Spleen (tissue), 11 donors: ENCODE measurements around the gene SMIM11. TPM values are rescaled to one million over a fixed set of nuclear protein-coding genes. Genes with fewer than 3 reads are reported as not detected.
"Not testable (repeated sequence)": the region's sequence is repeated elsewhere in the genome, so short reads cannot be mapped to it uniquely, and the experiment has no call there.

ENCODE experiments used
- DNase-seq: peaks from one replicate; pipeline ENCODE4 v3.0.0-alpha.2; 2020
- H3K27ac ChIP-seq, 8 donors: fragments of 200-600 bp; sonication (generic) in 7 of 8; 1 replicate in 4 of 8; 2 replicates in 4 of 8; pipeline versions ENCODE4 v1.5.0 to v1.8.0; 2016 to 2021; ENCODE audit warnings: inconsistent platforms in 4 of 8, mild to moderate bottlenecking in 4 of 8, moderate library complexity in 1 of 8
- H3K27me3 ChIP-seq, 7 donors: fragments of 200-600 bp; sonication (generic) in 6 of 7; replicated peaks in 1 of 7; 1 replicate in 4 of 7; 2 replicates in 3 of 7; pipeline versions ENCODE4 v1.5.0 to v1.8.0; 2016 to 2021; ENCODE audit warnings: inconsistent platforms in 3 of 7, mild to moderate bottlenecking in 1 of 7
- H3K36me3 ChIP-seq, 6 donors: fragments of 200-600 bp; sonication (generic) in 5 of 6; 1 replicate in 4 of 6; 2 replicates in 2 of 6; pipeline versions ENCODE4 v1.5.0 to v1.8.0; 2016 to 2021; ENCODE audit warnings: inconsistent platforms in 2 of 6
- H3K4me1 ChIP-seq, 6 donors: fragments of 200-600 bp; sonication (generic) in 5 of 6; 1 replicate in 3 of 6; 2 replicates in 3 of 6; pipeline versions ENCODE4 v1.5.0 to v1.8.0; 2016 to 2021; ENCODE audit warnings: inconsistent platforms in 3 of 6
- H3K4me3 ChIP-seq, 8 donors: fragments of 200-600 bp; sonication (generic) in 7 of 8; 1 replicate in 4 of 8; 2 replicates in 4 of 8; pipeline versions ENCODE4 v1.5.0 to v1.8.0; 2016 to 2021; ENCODE audit warnings: inconsistent platforms in 4 of 8, mild to moderate bottlenecking in 4 of 8, moderate library complexity in 2 of 8
- H3K9me3 ChIP-seq, 8 donors: fragments of 200-600 bp; sonication (generic) in 7 of 8; 1 replicate in 4 of 8; 2 replicates in 4 of 8; pipeline versions ENCODE4 v1.5.0 to v1.8.0; 2016 to 2021; ENCODE audit warnings: inconsistent platforms in 4 of 8
- WGBS, 5 donors: extraction: QIAGEN DNeasy Blood & Tissue Kit in 3 of 5; methylation state at CpG; one replicate each; pipeline versions ENCODE4 v1.1.5 to v1.1.7; 2013 to 2018; 5-methylcytosine and 5-hydroxymethylcytosine counted together
- intact Hi-C: fragments of 100-400 bp; cut with DNase I; formaldehyde crosslinking; loops from one replicate; pipeline ENCODE4 v1.15.0; 2023; ENCODE audit warnings: low total_unique reads
- polyA plus RNA-seq, 3 donors: library from polyadenylated mRNA; stranded (reverse); fragments of 200-250 nt; gene quantifications; one replicate each; pipeline ENCODE4 v1.2.1, GENCODE V29; 2013
- total RNA-seq, 7 donors: library from RNA; depleted of rRNA in 3 of 7; stranded (reverse); fragments of >200 nt in 3 of 7; fragmentation: NEBNext Ultra II Directional in 4 of 7; extraction: Animal tissue kit (Norgen Biotek cat#: 25700) in 4 of 7; gene quantifications; one replicate each; pipeline versions ENCODE4 v1.1.0 to v1.2.1, GENCODE V29; 2016 to 2021
- donor health status: healthy with polysubstance abuse.
- donor health status: DM: no; HTN: no; CAD: no; lungs with moderate emphysema.
- donor health status: DM: no; HTN: no; CAD: no.
- donor health status: Bipolar disorder and iron deficiency.
- donor health status: healthy.
- donor health status: DM: no; HTN: no; CAD: no.
- donor health status: DM: yes; HTN: yes; CAD: no.

The SMIM11 gene
- total and polyA plus RNA-seq, 10 donors: 3.7 to 18.9 (median 8.0) TPM

GRCh38 chr21:34406102-34406501, 30.8 kb downstream of the SMIM11 start:
- H3K9me3 ChIP-seq, H3K27me3 ChIP-seq, intact Hi-C loops, DNase-seq, H3K36me3 ChIP-seq, H3K4me1 ChIP-seq, H3K27ac ChIP-seq, H3K4me3 ChIP-seq: not testable (repeated sequence)
- no CpG with 5 or more reads among the region's 6 CpGs for WGBS, 5 donors

DNA sequence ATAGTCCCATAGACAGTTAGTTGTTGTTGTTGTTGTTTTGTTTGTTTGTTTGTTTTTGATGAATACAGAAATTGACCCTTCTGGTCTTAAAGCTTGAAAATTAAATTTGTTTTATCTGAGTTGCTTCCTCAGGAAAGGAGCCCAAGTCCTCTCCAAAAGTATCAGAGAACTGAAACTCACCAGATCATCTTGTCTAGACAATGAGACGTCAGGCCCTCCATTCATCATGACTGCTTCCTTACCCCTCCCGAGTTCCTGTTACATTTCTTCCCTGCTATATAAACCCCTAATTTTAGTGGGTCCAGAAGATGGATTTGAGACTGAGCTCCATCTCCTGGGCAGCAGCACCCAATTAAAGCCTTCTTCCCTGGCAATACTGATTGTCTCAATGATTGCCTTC, 31.4 kb downstream of the SMIM11 start:
- H3K27ac ChIP-seq, H3K27me3 ChIP-seq, H3K36me3 ChIP-seq, H3K9me3 ChIP-seq, intact Hi-C loops, H3K4me1 ChIP-seq, DNase-seq, H3K4me3 ChIP-seq: not testable (repeated sequence)
- WGBS, 5 donors: no CpG with 5 or more reads among the region's 2 CpGs

- H3K4me3 ChIP-seq: not testable (repeated sequence)
- no CpG with 5 or more reads among the region's 9 CpGs for WGBS, 5 donors
Observed at GRCh38 chr21:34407294-34407693, 32.0 kb downstream of the SMIM11 start.

DNA sequence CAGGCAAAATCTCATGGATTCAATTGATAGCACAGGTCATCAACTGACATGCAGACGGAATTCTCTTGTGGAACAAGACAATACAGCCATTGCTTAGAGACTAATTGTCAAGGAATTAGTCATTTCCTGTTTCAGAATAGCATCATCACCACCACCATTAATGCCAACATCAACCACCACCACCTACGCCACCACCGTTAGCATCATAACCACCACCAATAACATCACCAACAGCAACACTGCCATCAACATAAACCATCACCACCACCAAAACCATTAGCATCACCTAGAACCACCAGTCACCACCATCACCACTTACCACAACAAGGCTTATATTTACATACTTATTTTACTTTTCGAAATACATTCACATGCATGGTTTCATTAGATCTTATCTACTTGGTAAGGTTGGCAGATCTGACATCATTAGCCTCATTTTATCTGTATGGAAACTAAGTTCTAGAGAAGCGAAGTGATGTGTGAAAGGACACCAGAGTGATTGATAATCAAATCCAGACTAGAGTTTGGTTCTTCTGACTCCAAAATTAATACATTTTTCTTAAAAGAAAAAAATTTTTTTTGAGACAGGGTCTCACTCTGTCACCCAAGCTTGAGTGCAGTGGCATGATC, 42.3 kb downstream of the SMIM11 start:
- H3K36me3 ChIP-seq, intact Hi-C loops, H3K27me3 ChIP-seq, DNase-seq, H3K4me1 ChIP-seq, H3K27ac ChIP-seq, H3K4me3 ChIP-seq, H3K9me3 ChIP-seq: not testable (repeated sequence)
- no CpG with 5 or more reads among the region's 5 CpGs for WGBS, 5 donors

More at GRCh38 chr21:34407294-34407693, 32.0 kb downstream of the SMIM11 start:
- H3K27me3 ChIP-seq, H3K9me3 ChIP-seq, DNase-seq, H3K4me1 ChIP-seq, H3K27ac ChIP-seq, intact Hi-C loops, H3K36me3 ChIP-seq: not testable (repeated sequence)

GRCh38 chr21:34423805-34424204, 48.5 kb downstream of the SMIM11 start, which contains the start of gene SMIM34:
Gene SMIM34 (minus strand): TSS chr21:34423951. CDS start chr21:34423839, 112 bp downstream.
- H3K4me3 ChIP-seq, H3K27ac ChIP-seq, H3K9me3 ChIP-seq, H3K4me1 ChIP-seq, H3K27me3 ChIP-seq, H3K36me3 ChIP-seq, DNase-seq, intact Hi-C loops: not testable (repeated sequence)
- WGBS, 5 donors: no CpG with 5 or more reads among the region's 4 CpGs

- DNase-seq, H3K27ac ChIP-seq, H3K4me3 ChIP-seq, H3K27me3 ChIP-seq, intact Hi-C loops, H3K9me3 ChIP-seq, H3K36me3 ChIP-seq, H3K4me1 ChIP-seq: not testable (repeated sequence)
- no CpG with 5 or more reads among the region's 8 CpGs for WGBS, 5 donors
Observed at GRCh38 chr21:34427339-34427738, 52.0 kb downstream of the SMIM11 start.

- no CpG with 5 or more reads among the region's 6 CpGs for WGBS, 5 donors
Observed at GRCh38 chr21:34428441-34428840, 53.1 kb downstream of the SMIM11 start.

DNA sequence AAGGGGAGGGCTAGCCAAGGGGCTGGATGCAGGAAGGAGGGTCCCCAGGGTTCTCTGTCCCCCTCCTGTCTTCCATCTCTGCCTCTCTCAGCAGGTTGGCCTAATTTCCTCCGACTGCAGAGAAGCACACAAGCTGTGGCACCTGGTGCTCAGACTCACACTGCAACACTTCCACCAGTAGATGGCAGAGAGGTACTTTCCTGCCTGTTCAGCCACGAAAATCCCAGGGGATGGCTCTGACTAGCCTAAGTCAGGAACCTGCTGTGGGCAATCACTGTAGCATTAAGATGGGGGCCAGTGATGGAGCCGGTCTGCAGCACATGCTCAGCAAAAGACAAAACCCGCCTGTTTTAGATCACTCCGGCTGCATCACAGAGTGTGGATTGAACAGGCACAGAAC, 54.4 kb downstream of the SMIM11 start:
- DNase-seq, H3K27ac ChIP-seq, H3K4me1 ChIP-seq, H3K36me3 ChIP-seq, H3K9me3 ChIP-seq, H3K4me3 ChIP-seq, intact Hi-C loops, H3K27me3 ChIP-seq: not testable (repeated sequence)
- WGBS, 5 donors: no CpG with 5 or more reads among the region's 5 CpGs

More at GRCh38 chr21:34428441-34428840, 53.1 kb downstream of the SMIM11 start:
- DNase-seq, H3K4me1 ChIP-seq, H3K27me3 ChIP-seq, H3K27ac ChIP-seq, H3K36me3 ChIP-seq, H3K9me3 ChIP-seq, intact Hi-C loops, H3K4me3 ChIP-seq: not testable (repeated sequence)

Other genes with a start within 250 kb of the SMIM11 start
- gene KCNE2, start 11.5 kb upstream of the SMIM11 start, total RNA-seq: not detected
- gene KCNE2, start 11.5 kb upstream of the SMIM11 start, polyA plus RNA-seq: under 1 TPM in 1 of 3 donors, not detected in 2; 0.13 TPM
- gene SMIM34, start 48.4 kb downstream of the SMIM11 start, total RNA-seq: 1 to 10 TPM in 1 of 7 donors, under 1 TPM in 1, not detected in 5; 0.66 to 1.3 TPM
- not detected for gene SMIM34, start 48.4 kb downstream of the SMIM11 start, polyA plus RNA-seq
- gene KCNE1, start 136.7 kb downstream of the SMIM11 start, total RNA-seq: 10 to 100 TPM in 5 of 7 donors, 1 to 10 TPM in 2; 4.5 to 50.2 (median 12.1) TPM
- gene KCNE1, start 136.7 kb downstream of the SMIM11 start, polyA plus RNA-seq: 1 to 10 TPM in 1 of 3 donors, under 1 TPM in 2; 0.30 to 1.8 (median 0.37) TPM
- 10 to 100 TPM; 14.0 to 28.6 (median 14.8) TPM for gene RCAN1, start 239.6 kb downstream of the SMIM11 start, total RNA-seq
- gene RCAN1, start 239.6 kb downstream of the SMIM11 start, polyA plus RNA-seq: 10 to 100 TPM in 1 of 3 donors, 1 to 10 TPM in 2; 5.3 to 15.9 (median 8.1) TPM